Keratinocyte (primary cell): ENCODE results near the gene SMC2. TPM values are rescaled to one million over a fixed set of nuclear protein-coding genes. Genes with fewer than 3 reads are reported as not detected.

Source experiments
- DNase-seq: peaks from one replicate; pipeline ENCODE4 v3.0.0-alpha.2; 2011; ENCODE audit warnings: low read depth, missing footprints, low spot score
- FAIRE-seq: peaks from 2 replicates; lab custom pipeline; 2011; peaks lifted over from hg19 to GRCh38; lab: Jason Lieb, UNC
- H2AFZ ChIP-seq: 2 replicates; pipeline ENCODE4 v1.6.0; 2012; ENCODE audit warnings: low read length, control low read depth, inconsistent platforms; ENCODE audit not compliant: control insufficient read depth
- H3K27ac ChIP-seq: 2 replicates; pipeline ENCODE4 v1.5.1; 2011; ENCODE audit warnings: low read length; ENCODE audit not compliant: control insufficient read depth, insufficient read depth
- H3K27me3 ChIP-seq: 3 replicates; pipeline ENCODE4 v1.6.0; 2011; ENCODE audit warnings: low read length; ENCODE audit not compliant: control insufficient read depth, insufficient read depth; ENCODE audit errors: extremely low read depth
- H3K36me3 ChIP-seq, 2 experiments: 2 replicates in 1 of 2; 3 replicates in 1 of 2; pipeline ENCODE4 v1.5.1; 2011; ENCODE audit warnings: low read length in 2 of 2, mild to moderate bottlenecking in 1 of 2; ENCODE audit not compliant: control insufficient read depth in 2 of 2, insufficient read depth in 2 of 2; ENCODE audit errors: extremely low read depth in 1 of 2
- H3K4me1 ChIP-seq: 3 replicates; pipeline ENCODE4 v1.5.1; 2011; ENCODE audit warnings: low read length; ENCODE audit not compliant: control insufficient read depth, insufficient read depth; ENCODE audit errors: extremely low read depth
- H3K4me2 ChIP-seq: 3 replicates; pipeline ENCODE4 v1.6.0; 2011; ENCODE audit warnings: low read depth, low read length; ENCODE audit not compliant: control insufficient read depth, insufficient read depth; ENCODE audit errors: extremely low read depth
- H3K4me3 ChIP-seq, 3 experiments: fragments of 200-600 bp in 1 of 3; sonication (generic) in 1 of 3; 2 replicates in 2 of 3; 3 replicates in 1 of 3; pipeline ENCODE4 v1.5.1; 2011 to 2016; ENCODE audit warnings: low read length in 3 of 3, mild to moderate bottlenecking in 3 of 3, control low read depth in 2 of 3, inconsistent platforms in 1 of 3, low read depth in 1 of 3, mixed read lengths in 1 of 3, mixed run types in 1 of 3, moderate library complexity in 1 of 3; ENCODE audit not compliant: control insufficient read depth in 2 of 3, insufficient read depth in 2 of 3; ENCODE audit errors: extremely low read depth in 1 of 3
- H3K79me2 ChIP-seq: 2 replicates; pipeline ENCODE4 v1.6.0; 2012; ENCODE audit warnings: low read length; ENCODE audit not compliant: control insufficient read depth, insufficient read depth
- H3K9ac ChIP-seq: 3 replicates; pipeline ENCODE4 v1.6.0; 2011; ENCODE audit warnings: low read length; ENCODE audit not compliant: control insufficient read depth, insufficient read depth; ENCODE audit errors: extremely low read depth
- H3K9me1 ChIP-seq: 3 replicates; pipeline ENCODE4 v1.6.0; 2011; ENCODE audit warnings: low read length; ENCODE audit not compliant: control insufficient read depth, insufficient read depth; ENCODE audit errors: extremely low read depth
- H3K9me3 ChIP-seq: 2 replicates; pipeline ENCODE4 v1.5.1; 2012; ENCODE audit warnings: low read depth, low read length; ENCODE audit not compliant: control insufficient read depth
- H4K20me1 ChIP-seq: 3 replicates; pipeline ENCODE4 v1.6.0; 2011; ENCODE audit warnings: low read length; ENCODE audit not compliant: control insufficient read depth, insufficient read depth; ENCODE audit errors: extremely low read depth
- EZH2 ChIP-seq: IDR thresholded peaks from one replicate; pipeline ENCODE4 v1.6.1; 2012; ENCODE audit warnings: inconsistent platforms, mild to moderate bottlenecking, low read length, moderate library complexity
- dilution Hi-C: fragments of 300-500 bp; cut with MboI; formaldehyde crosslinking; loops from one replicate; pipeline ENCODE4 v1.7.0; 2020; ENCODE audit warnings: low sequenced_read_pairs; ENCODE audit not compliant: extremely low pct_ligation_motif_present
- polyA plus RNA-seq, 5 experiments: library from polyadenylated mRNA; depleted of rRNA in 3 of 5; stranded (reverse) in 3 of 5; stranded (forward) in 1 of 5; unstranded in 1 of 5; fragments of >200 nt; gene quantifications; 1 replicate in 1 of 5; 2 replicates in 3 of 5; 3 replicates in 1 of 5; pipeline versions ENCODE4 v1.2.1 to v1.2.3, GENCODE V29; 2011 to 2012; ENCODE audit warnings: missing spikeins in 2 of 5, low read depth in 1 of 5, low replicate concordance in 1 of 5
- TF ChIP-seq, protein P1 (sequence below), 3 experiments: IDR thresholded peaks in 1 of 3; conservative IDR thresholded peaks in 1 of 3; optimal IDR thresholded peaks in 1 of 3; 2 replicates in 2 of 3; 3 replicates in 1 of 3; pipeline versions ENCODE3 to v1.5.1; 2011; ENCODE audit warnings: low read length in 3 of 3, mild to moderate bottlenecking in 3 of 3, moderate library complexity in 2 of 3, control low read depth in 1 of 3, inconsistent platforms in 1 of 3; ENCODE audit not compliant: insufficient read depth in 2 of 3; ENCODE audit errors: extremely low read depth in 1 of 3

SMC2 gene
- polyA plus RNA-seq, 1 donor (not counting 4 experiments of a cell fraction or from before 2014, with no cell fraction given) = 13.9 TPM

DNA sequence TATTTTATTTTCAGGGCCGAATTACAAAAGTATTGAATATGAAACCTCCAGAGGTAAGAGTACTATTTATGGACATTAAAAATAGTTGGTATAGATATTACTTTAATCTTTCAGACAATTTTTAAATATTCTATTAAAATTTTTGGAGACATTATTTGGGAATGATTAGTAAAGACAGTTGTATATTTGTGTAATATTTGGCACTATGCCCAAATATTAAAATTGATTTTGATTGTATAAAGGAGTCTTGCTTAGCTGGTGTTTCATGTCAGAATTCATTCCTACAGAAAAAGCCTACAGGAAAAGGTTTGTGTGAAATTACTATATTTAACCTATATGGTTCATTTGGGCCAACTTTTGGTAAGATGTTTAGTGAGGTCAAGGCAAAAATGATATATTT lies 5.5 kb downstream of the SMC2 start:
- H3K9me3 ChIP-seq = no peaks in the 10 kb centered on the region
- no peak for TF ChIP-seq EZH2
- TF ChIP-seq, protein P1, sequence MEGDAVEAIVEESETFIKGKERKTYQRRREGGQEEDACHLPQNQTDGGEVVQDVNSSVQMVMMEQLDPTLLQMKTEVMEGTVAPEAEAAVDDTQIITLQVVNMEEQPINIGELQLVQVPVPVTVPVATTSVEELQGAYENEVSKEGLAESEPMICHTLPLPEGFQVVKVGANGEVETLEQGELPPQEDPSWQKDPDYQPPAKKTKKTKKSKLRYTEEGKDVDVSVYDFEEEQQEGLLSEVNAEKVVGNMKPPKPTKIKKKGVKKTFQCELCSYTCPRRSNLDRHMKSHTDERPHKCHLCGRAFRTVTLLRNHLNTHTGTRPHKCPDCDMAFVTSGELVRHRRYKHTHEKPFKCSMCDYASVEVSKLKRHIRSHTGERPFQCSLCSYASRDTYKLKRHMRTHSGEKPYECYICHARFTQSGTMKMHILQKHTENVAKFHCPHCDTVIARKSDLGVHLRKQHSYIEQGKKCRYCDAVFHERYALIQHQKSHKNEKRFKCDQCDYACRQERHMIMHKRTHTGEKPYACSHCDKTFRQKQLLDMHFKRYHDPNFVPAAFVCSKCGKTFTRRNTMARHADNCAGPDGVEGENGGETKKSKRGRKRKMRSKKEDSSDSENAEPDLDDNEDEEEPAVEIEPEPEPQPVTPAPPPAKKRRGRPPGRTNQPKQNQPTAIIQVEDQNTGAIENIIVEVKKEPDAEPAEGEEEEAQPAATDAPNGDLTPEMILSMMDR (optimal IDR thresholded peaks at IDR 0.05 in 1 of 3, IDR thresholded peaks at IDR 0.05 in 1 of 3, conservative IDR thresholded peaks at IDR 0.05 in 1 of 3; ENCODE audit: extremely low read depth in 1 of 3, insufficient read depth in 2 of 3, low read length in 3 of 3) = no peak
- no peaks in the 10 kb centered on the region for H4K20me1 ChIP-seq
- dilution Hi-C loops = no loop called here
- no peak overlapping the region for H3K27ac ChIP-seq
- peaks cover 10% of the 10 kb centered on the region for H3K4me1 ChIP-seq
- H3K4me3 ChIP-seq = no peak overlapping the region
- no peak overlapping the region for H2AFZ ChIP-seq
- H3K27me3 ChIP-seq = no peaks in the 10 kb centered on the region
- DNase-seq (no peak), FAIRE-seq (no peak)
- H3K79me2 ChIP-seq = peaks cover 15% of the 10 kb centered on the region
- peaks cover 0 to 9% of the 10 kb centered on the region in 2 experiments for H3K36me3 ChIP-seq
- H3K4me2 ChIP-seq = no peak overlapping the region
- H3K9me1 ChIP-seq = no peaks in the 10 kb centered on the region
- H3K9ac ChIP-seq = no peak overlapping the region

DNA sequence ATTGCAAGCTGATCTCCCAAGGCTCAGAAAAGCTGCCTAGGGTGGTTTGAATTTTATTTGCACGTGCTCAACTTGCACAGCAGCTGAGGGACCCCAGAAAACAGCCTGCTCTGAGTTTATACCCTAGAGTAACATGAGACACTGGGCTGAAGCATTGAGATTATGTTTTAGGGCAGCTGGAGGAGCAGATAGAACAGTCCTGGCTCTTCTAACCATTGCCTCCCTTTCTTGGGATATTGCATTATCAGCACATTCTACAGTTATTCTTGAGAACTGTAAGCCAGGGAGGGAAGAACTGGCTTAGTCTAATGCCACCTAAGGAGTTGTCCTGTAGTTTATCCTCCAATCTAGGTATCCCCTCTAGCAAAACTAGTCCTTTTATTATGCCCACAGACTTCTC lies 10.3 kb downstream of the SMC2 start:
- Histone ChIP-seq H3K9me3 (no peaks in the 10 kb centered on the region), H2AFZ (no peak overlapping the region), H3K4me1 (no peaks in the 10 kb centered on the region), H3K4me3 (no peak overlapping the region), H3K79me2 (no peaks in the 10 kb centered on the region), H3K36me3 (peaks cover 1 to 19% of the 10 kb centered on the region in 2 experiments), H3K4me2 (no peak overlapping the region), H3K27ac (no peak overlapping the region), H3K9me1 (no peaks in the 10 kb centered on the region), H4K20me1 (no peaks in the 10 kb centered on the region), H3K9ac (no peak overlapping the region), H3K27me3 (no peaks in the 10 kb centered on the region)
- DNase-seq = no peak
- no peak for TF ChIP-seq EZH2
- TF ChIP-seq, protein P1 (optimal IDR thresholded peaks at IDR 0.05 in 1 of 3, IDR thresholded peaks at IDR 0.05 in 1 of 3, conservative IDR thresholded peaks at IDR 0.05 in 1 of 3; ENCODE audit: extremely low read depth in 1 of 3, insufficient read depth in 2 of 3, low read length in 3 of 3) = no peak
- dilution Hi-C loops = no loop called here
- no peak for FAIRE-seq
